Heart right ventricle (tissue), 16 donors: ENCODE data around the gene SFXN3. TPM values are rescaled to one million over a fixed set of nuclear protein-coding genes. Genes with fewer than 3 reads are reported as not detected.

Experiments
- ATAC-seq, 8 donors: fragments of 200-7000 bp; cut with Tn5 transposase; one replicate each; pipeline ENCODE4 v1.9.1; 2020; ENCODE audit warnings: mild to moderate bottlenecking in 8 of 8, moderate library complexity in 8 of 8, moderate number of reproducible peaks in 1 of 8
- DNase-seq, 2 donors: peaks; one replicate each; pipeline ENCODE4 v3.0.0-alpha.2; 2020
- H3K27ac ChIP-seq, 10 donors: fragments of 200-600 bp; sonication (generic) in 2 of 10; one replicate each; pipeline versions ENCODE4 v1.5.0 to v1.8.0; 2020 to 2022; ENCODE audit warnings: mild to moderate bottlenecking in 3 of 10
- H3K27me3 ChIP-seq, 7 donors: fragments of 200-600 bp; one replicate each; pipeline ENCODE4 v1.8.0; 2021 to 2022; ENCODE audit warnings: mild to moderate bottlenecking in 2 of 7
- H3K36me3 ChIP-seq, 9 donors: fragments of 200-600 bp; sonication (generic) in 1 of 9; one replicate each; pipeline versions ENCODE4 v1.5.0 to v1.8.0; 2020 to 2022; ENCODE audit warnings: mild to moderate bottlenecking in 2 of 9
- H3K4me1 ChIP-seq, 9 donors: fragments of 200-600 bp; sonication (generic) in 1 of 9; one replicate each; pipeline versions ENCODE4 v1.5.0 to v1.8.0; 2020 to 2022; ENCODE audit warnings: mild to moderate bottlenecking in 4 of 9
- H3K4me3 ChIP-seq, 10 donors: fragments of 200-600 bp; sonication (generic) in 2 of 10; one replicate each; pipeline versions ENCODE4 v1.5.0 to v1.8.0; 2020 to 2022; ENCODE audit warnings: mild to moderate bottlenecking in 7 of 10, moderate library complexity in 2 of 10
- H3K9me3 ChIP-seq, 11 donors: fragments of 200-600 bp in 10 of 11; sonication (generic) in 2 of 11; one replicate each; pipeline versions ENCODE4 v1.5.0 to v1.8.0; 2013 to 2022; ENCODE audit warnings: mild to moderate bottlenecking in 2 of 11, control low read depth in 1 of 11, moderate library complexity in 1 of 11
- WGBS, 2 donors: extraction: QIAGEN DNeasy Blood & Tissue Kit; methylation state at CpG; one replicate each; pipeline ENCODE4 v1.1.7; 2013; ENCODE audit warnings: inconsistent platforms in 1 of 2; 5-methylcytosine and 5-hydroxymethylcytosine counted together
- intact Hi-C, 10 donors: fragments of 100-400 bp; cut with DNase I; formaldehyde crosslinking; loops; one replicate each; pipeline versions ENCODE4 v1.11.1 to v1.14.2; 2022
- polyA plus RNA-seq, 2 donors: library from polyadenylated mRNA; stranded (reverse); fragments of 200-250 nt; gene quantifications; one replicate each; pipeline ENCODE4 v1.2.3, GENCODE V29; 2013
- total RNA-seq, 10 donors: library from RNA; stranded (reverse); fragmentation: NEBNext Ultra II Directional in 3 of 10; extraction: Animal tissue kit (Norgen Biotek cat#: 25700) in 3 of 10; gene quantifications; one replicate each; pipeline versions ENCODE4 v1.2.1 to v1.2.4, GENCODE V29; 2021 to 2023
- TF ChIP-seq, protein P1 (sequence below), 9 donors: fragments of 200-600 bp; sonication (generic) in 2 of 9; IDR thresholded peaks; one replicate each; pipeline versions ENCODE4 v1.5.0 to v1.8.0; 2021 to 2022; ENCODE audit warnings: antibody characterized with exemption in 9 of 9, mild to moderate bottlenecking in 5 of 9, moderate library complexity in 1 of 9
- donor health status: Arrhythmogenic right ventricular cardiomyopathy.
- donor health status: ischemic (EF 13 %, LVEDD 7.1; RV severe dilation, severe dysfunction).
- donor health status: healthy with polysubstance abuse.
- donor health status: DM: no; HTN: yes; CAD: no.
- donor health status: DM: no; HTN: no; CAD: no.
- donor health status: ischemic (EF 25% LVEDD 6.9; RV normal size, moderate dysfunction).
- donor health status: ischemic (EF 25% LVEDD 5.7; RV mildly dilated, moderate dysfunction).
- donor health status: healthy.
- donor health status: DM: yes; HTN: yes; CAD: no.
- donor health status: Ischemic cardiomyopathy.
- donor health status: ischemic (EF 35%, LVEDD 5.7; RV mildly dilated, moderate dysfunction).
- donor health status: nonischemic (EF 11% LVEDD 7.7; RV severe dilation, severe dysfunction).
- donor health status: DM: yes; HTN: yes; CAD: no.
- donor health status: PGD.
- donor health status: ischemic (EF 29% LVEDD 5.4; RV normal size, mild dysfunction).
- donor health status: nonischemic (EF 23%, LVEDD 6.1; RV moderate dilation, normal function).

The SFXN3 gene
- total and polyA plus RNA-seq, 12 donors: 8.4 to 25.7 (median 15.4) TPM

DNA sequence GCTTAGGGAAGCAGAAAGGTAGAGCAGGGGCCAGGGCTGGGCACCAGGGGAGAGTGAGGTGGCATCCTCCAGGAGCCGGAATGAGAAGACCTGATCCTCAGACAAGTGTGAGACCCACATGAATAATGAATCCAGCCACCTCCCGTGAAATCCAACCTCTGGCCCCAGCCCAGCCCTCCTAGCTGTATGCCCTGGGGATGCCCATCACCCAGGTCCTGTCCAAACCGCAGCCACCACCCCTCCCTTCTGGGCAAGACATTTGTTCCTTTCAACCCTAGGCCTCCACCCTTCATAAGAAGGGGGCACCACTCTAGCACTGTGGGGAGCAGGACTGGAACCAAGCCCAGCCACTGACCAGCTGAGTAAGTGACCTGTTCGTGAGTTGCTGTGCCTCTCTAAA is 9.8 kb upstream of the SFXN3 start:
- TF ChIP-seq, protein P1, sequence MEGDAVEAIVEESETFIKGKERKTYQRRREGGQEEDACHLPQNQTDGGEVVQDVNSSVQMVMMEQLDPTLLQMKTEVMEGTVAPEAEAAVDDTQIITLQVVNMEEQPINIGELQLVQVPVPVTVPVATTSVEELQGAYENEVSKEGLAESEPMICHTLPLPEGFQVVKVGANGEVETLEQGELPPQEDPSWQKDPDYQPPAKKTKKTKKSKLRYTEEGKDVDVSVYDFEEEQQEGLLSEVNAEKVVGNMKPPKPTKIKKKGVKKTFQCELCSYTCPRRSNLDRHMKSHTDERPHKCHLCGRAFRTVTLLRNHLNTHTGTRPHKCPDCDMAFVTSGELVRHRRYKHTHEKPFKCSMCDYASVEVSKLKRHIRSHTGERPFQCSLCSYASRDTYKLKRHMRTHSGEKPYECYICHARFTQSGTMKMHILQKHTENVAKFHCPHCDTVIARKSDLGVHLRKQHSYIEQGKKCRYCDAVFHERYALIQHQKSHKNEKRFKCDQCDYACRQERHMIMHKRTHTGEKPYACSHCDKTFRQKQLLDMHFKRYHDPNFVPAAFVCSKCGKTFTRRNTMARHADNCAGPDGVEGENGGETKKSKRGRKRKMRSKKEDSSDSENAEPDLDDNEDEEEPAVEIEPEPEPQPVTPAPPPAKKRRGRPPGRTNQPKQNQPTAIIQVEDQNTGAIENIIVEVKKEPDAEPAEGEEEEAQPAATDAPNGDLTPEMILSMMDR (IDR thresholded peaks at IDR 0.05): no peak
- DNase-seq: no peak
- Histone ChIP-seq H3K4me3 (no peak overlapping the region), H3K36me3 (no peaks in the 10 kb centered on the region), H3K4me1 (peaks cover 0 to 15% (median 9%) of the 10 kb centered on the region in 9 donors), H3K9me3 (no peaks in the 10 kb centered on the region), H3K27me3 (peaks cover 0 to 28% (median 24%) of the 10 kb centered on the region in 7 donors), H3K27ac (no peak overlapping the region)
- intact Hi-C loops: no loop called here
- WGBS, 2 donors: 87 to 94% methylated on average over 4 of the region's 4 CpGs
- no peak for ATAC-seq

DNA sequence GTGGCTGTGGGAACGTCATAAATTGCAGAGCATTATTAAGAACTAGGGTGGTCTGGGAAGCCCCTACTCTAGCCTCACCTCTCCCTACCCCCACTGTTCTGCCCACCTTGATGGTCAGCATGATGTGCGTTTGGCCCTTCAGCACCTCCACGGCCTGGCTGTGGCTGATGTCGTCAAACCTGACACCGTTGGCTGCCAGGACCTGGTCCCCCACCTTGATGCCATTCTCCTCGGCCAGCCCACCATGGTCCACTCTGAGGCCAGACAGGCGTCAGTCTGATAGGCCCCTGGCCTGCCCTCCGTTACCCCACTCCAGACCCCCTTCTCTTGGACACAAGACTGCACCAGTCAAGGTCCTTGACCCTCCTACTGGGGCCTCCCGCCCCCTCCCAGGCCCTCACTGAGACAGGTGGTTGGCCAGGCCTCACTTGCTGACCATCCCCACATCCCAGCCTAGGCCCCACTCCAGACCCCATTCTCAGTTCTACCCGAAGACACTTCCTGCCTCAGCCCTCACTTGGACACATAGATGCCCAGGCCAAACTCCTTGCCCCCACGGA is 9.3 kb upstream of the SFXN3 start:
- no peak for DNase-seq
- H3K27ac ChIP-seq: no peak overlapping the region
- no peaks in the 10 kb centered on the region for H3K36me3 ChIP-seq
- H3K4me3 ChIP-seq: no peak overlapping the region
- 87 to 90% methylated on average over 11 of the region's 11 CpGs for WGBS, 2 donors
- H3K4me1 ChIP-seq: peaks cover 0 to 15% (median 9%) of the 10 kb centered on the region in 9 donors
- TF ChIP-seq, protein P1 (IDR thresholded peaks at IDR 0.05): no peak
- no peaks in the 10 kb centered on the region for H3K9me3 ChIP-seq
- no peak for ATAC-seq
- intact Hi-C loops: no loop called here
- H3K27me3 ChIP-seq: peaks cover 0 to 23% (median 20%) of the 10 kb centered on the region in 7 donors

DNA sequence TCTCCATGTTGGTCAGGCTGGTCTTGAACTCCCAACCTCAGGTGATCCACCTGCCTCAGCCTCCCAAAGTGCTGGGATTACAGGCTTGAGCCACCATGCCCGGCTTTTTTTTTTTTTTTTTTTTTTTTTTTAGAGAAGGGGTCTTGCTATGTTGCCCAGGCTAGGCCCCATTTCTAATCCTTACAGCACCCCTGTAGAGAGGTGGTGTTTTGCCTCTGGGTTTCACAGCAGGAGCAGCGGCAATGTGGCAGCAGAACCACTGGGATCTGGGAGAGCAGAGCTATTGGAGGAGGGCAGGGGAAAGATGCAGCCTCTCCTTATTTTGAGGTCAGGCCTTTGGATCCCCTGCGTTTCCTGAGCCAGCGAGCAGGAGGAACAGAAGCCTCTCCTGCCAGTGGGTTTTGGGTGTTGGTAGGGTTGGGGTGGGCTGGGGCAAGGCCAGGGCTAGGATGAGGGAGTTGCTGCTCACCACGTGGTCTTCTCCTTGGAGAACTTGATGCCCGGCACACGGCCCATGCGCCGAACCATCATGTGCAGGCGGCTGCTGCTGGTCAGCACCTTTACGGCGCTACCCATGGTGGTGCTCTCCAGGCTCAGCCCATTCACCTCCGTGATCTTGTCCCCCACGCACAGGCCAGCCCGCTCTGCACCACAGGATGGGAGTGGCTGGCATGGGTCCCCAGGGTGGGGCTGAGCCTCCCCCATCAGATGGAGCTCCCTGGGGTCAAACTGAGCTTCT is 7.9 kb upstream of the SFXN3 start:
- no peak for ATAC-seq
- TF ChIP-seq, protein P1 (IDR thresholded peaks at IDR 0.05): no peak
- 91 to 93% methylated on average over 14 to 15 of the region's 15 CpGs for WGBS, 2 donors
- Histone ChIP-seq H3K9me3 (no peaks in the 10 kb centered on the region), H3K36me3 (no peaks in the 10 kb centered on the region), H3K4me1 (peaks cover 0 to 11% (median 8%) of the 10 kb centered on the region in 9 donors), H3K27me3 (peaks cover 0 to 11% (median 10%) of the 10 kb centered on the region in 7 donors), H3K27ac (no peak overlapping the region), H3K4me3 (no peak overlapping the region)
- DNase-seq: no peak
- intact Hi-C loops: no loop called here

GRCh38 chr10:101027106-101027720 is 3.8 kb upstream of the SFXN3 start:
- no peaks in the 10 kb centered on the region for H3K27me3 ChIP-seq
- no peaks in the 10 kb centered on the region for H3K36me3 ChIP-seq
- no peak overlapping the region for H3K27ac ChIP-seq
- H3K9me3 ChIP-seq: no peaks in the 10 kb centered on the region
- ATAC-seq (no peak), DNase-seq (no peak)
- H3K4me3 ChIP-seq: no peak overlapping the region
- TF ChIP-seq, protein P1 (IDR thresholded peaks at IDR 0.05): no peak
- intact Hi-C loops: loop anchor here in 1 of 10 donors (5.0 kb wide), 1 partner anchor 40 kb away; the partner anchor contains the start of genes MRPL43 and TWNK
- WGBS, 2 donors: 66 to 80% methylated on average over 10 of the region's 10 CpGs
- H3K4me1 ChIP-seq: peaks cover 6 to 16% (median 10%) of the 10 kb centered on the region in 9 donors
